Esophagus muscularis mucosa (tissue), 4 donors: ENCODE measurements around the gene GFOD1. TPM values are rescaled to one million over a fixed set of nuclear protein-coding genes. Genes with fewer than 3 reads are reported as not detected.

Source experiments
- DNase-seq: peaks from one replicate; pipeline ENCODE4 v3.0.0-alpha.2; 2017; ENCODE audit errors: extremely low spot score
- H3K27ac ChIP-seq, 4 donors: fragments of 200-600 bp; sonication (generic); replicated peaks in 1 of 4; 1 replicate in 3 of 4; 2 replicates in 1 of 4; pipeline ENCODE4 v1.5.1; 2016 to 2019; ENCODE audit warnings: mild to moderate bottlenecking in 1 of 4
- H3K27me3 ChIP-seq, 4 donors: fragments of 200-600 bp; sonication (generic); one replicate each; pipeline versions ENCODE4 v1.5.1 to v1.6.0; 2016 to 2019
- H3K36me3 ChIP-seq, 4 donors: fragments of 200-600 bp; sonication (generic); one replicate each; pipeline ENCODE4 v1.5.1; 2016 to 2019
- H3K4me1 ChIP-seq, 4 donors: fragments of 200-600 bp; sonication (generic); one replicate each; pipeline ENCODE4 v1.5.1; 2016 to 2019
- H3K4me3 ChIP-seq, 4 donors: fragments of 200-600 bp; sonication (generic); 1 replicate in 2 of 4; 2 replicates in 2 of 4; pipeline ENCODE4 v1.5.1; 2016 to 2019; ENCODE audit warnings: mild to moderate bottlenecking in 4 of 4, moderate library complexity in 1 of 4
- H3K9me3 ChIP-seq, 4 donors: fragments of 200-600 bp; sonication (generic); 1 replicate in 3 of 4; 2 replicates in 1 of 4; pipeline ENCODE4 v1.5.1; 2016 to 2019
- EP300 ChIP-seq: sonication (generic); formaldehyde crosslinking; IDR thresholded peaks from one replicate; pipeline ENCODE4 v1.6.1; 2017; ENCODE audit warnings: antibody characterized with exemption
- POLR2A ChIP-seq: fragments of 450-650 bp; IDR thresholded peaks from one replicate; pipeline ENCODE4 v1.6.1; 2017; ENCODE audit warnings: antibody characterized with exemption, moderate library complexity, mild to moderate bottlenecking, low read depth
- POLR2AphosphoS5 ChIP-seq, 2 donors: sonication (generic); formaldehyde crosslinking; IDR thresholded peaks; one replicate each; pipeline ENCODE4 v1.6.1; 2017; ENCODE audit warnings: antibody characterized with exemption in 2 of 2
- WGBS: methylation state at CpG from one replicate; pipeline ENCODE4 v1.1.5; 2018; 5-methylcytosine and 5-hydroxymethylcytosine counted together
- intact Hi-C: fragments of 100-400 bp; cut with DNase I; formaldehyde crosslinking; loops from one replicate; pipeline ENCODE4 v1.15.1; 2023
- total RNA-seq, 4 donors: library from RNA; depleted of rRNA; stranded (reverse); fragments of >200 nt; gene quantifications; one replicate each; pipeline versions ENCODE4 v1.1.0 to v1.2.1, GENCODE V29; 2016
- TF ChIP-seq, protein P1 (sequence below), 3 experiments: fragments of 200-600 bp in 2 of 3; fragments of 450-650 bp in 1 of 3; sonication (generic) in 2 of 3; IDR thresholded peaks; one replicate each; pipeline ENCODE4 v1.5.1; 2017 to 2019; ENCODE audit warnings: antibody characterized with exemption in 3 of 3, mild to moderate bottlenecking in 2 of 3, moderate library complexity in 1 of 3

The GFOD1 gene
- total RNA-seq, 4 donors from 2014 or later, result 21.7 to 34.5 (median 25.8) TPM

DNA sequence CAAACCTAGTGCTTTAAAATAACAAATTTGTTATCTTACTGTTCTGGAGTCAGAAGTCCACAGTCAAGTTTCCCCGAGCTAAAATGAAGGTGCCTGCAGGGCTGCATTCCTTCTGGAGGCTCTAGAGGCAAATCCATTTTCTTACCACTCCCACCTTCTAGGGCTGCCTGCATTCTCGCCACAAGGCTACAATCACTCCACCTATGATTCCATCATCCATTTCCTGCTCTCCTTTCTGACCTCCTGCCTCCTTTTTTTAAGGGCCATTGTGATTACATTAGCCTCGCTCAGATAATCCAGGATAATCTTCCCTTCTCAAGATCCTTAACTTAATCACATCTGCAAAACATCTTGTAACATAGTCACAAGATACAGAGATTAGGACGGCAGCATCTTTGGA lies 44.6 kb upstream of the GFOD1 start:
- TF ChIP-seq, protein P1, sequence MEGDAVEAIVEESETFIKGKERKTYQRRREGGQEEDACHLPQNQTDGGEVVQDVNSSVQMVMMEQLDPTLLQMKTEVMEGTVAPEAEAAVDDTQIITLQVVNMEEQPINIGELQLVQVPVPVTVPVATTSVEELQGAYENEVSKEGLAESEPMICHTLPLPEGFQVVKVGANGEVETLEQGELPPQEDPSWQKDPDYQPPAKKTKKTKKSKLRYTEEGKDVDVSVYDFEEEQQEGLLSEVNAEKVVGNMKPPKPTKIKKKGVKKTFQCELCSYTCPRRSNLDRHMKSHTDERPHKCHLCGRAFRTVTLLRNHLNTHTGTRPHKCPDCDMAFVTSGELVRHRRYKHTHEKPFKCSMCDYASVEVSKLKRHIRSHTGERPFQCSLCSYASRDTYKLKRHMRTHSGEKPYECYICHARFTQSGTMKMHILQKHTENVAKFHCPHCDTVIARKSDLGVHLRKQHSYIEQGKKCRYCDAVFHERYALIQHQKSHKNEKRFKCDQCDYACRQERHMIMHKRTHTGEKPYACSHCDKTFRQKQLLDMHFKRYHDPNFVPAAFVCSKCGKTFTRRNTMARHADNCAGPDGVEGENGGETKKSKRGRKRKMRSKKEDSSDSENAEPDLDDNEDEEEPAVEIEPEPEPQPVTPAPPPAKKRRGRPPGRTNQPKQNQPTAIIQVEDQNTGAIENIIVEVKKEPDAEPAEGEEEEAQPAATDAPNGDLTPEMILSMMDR (IDR thresholded peaks at IDR 0.05), result no peak
- TF ChIP-seq POLR2A (no peak), EP300 (no peak), POLR2AphosphoS5 (IDR thresholded peaks at IDR 0.05) (no peak)
- no peaks in the 10 kb centered on the region for H3K27me3 ChIP-seq
- no peak for DNase-seq
- peaks cover 0 to 32% (median 5%) of the 10 kb centered on the region in 4 donors for H3K4me1 ChIP-seq
- H3K36me3 ChIP-seq, result no peaks in the 10 kb centered on the region
- no peak overlapping the region for H3K27ac ChIP-seq
- no peak overlapping the region for H3K4me3 ChIP-seq
- intact Hi-C loops, result no loop called here
- no peaks in the 10 kb centered on the region for H3K9me3 ChIP-seq
- WGBS, result 79% methylated on average over 4 of the region's 4 CpGs

- Histone ChIP-seq H3K9me3 (no peaks in the 10 kb centered on the region), H3K27me3 (no peaks in the 10 kb centered on the region), H3K27ac (no peak overlapping the region), H3K4me3 (no peak overlapping the region), H3K36me3 (no peaks in the 10 kb centered on the region), H3K4me1 (peaks cover 0 to 39% (median 13%) of the 10 kb centered on the region in 4 donors)
- intact Hi-C loops, result no loop called here
- no peak for DNase-seq
- 90% methylated on average over 7 of the region's 8 CpGs for WGBS
- TF ChIP-seq, protein P1 (IDR thresholded peaks at IDR 0.05), result no peak
- TF ChIP-seq EP300 (no peak), POLR2AphosphoS5 (IDR thresholded peaks at IDR 0.05) (no peak), POLR2A (no peak)
Measured at GRCh38 chr6:13528777-13529343, 41.5 kb upstream of the GFOD1 start.

GRCh38 chr6:13528232-13528631 lies 40.8 kb upstream of the GFOD1 start:
- TF ChIP-seq EP300, result no peak
- TF ChIP-seq, protein P1 (IDR thresholded peaks at IDR 0.05), result peak in 2 of 3 experiments; percentile 16 to 24
- 51% methylated on average over 3 of the region's 3 CpGs for WGBS
- H3K36me3 ChIP-seq, result no peaks in the 10 kb centered on the region
- H3K4me3 ChIP-seq, result no peak overlapping the region
- DNase-seq, result no peak
- intact Hi-C loops, result no loop called here
- H3K9me3 ChIP-seq, result no peaks in the 10 kb centered on the region
- H3K4me1 ChIP-seq, result peaks cover 0 to 44% (median 13%) of the 10 kb centered on the region in 4 donors
- no peak overlapping the region for H3K27ac ChIP-seq
- no peaks in the 10 kb centered on the region for H3K27me3 ChIP-seq

DNA sequence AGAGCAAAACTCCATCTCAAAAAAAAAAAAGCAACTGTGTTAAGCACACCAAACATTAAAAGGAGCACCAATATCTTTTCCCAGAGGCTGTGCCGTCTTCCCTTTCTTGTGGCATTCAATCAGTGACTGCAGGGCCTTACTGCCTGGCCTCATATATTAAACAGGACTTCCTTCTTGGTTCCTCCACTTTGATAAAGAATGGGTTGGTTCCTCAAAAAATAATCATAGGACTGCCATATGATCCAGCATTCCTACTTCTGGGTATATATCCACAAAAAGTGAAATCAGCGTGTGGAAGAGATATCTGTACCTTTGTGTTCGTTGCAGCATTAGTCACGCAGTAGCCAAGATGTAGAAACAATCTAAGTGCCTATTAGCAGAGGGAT lies 40.3 kb upstream of the GFOD1 start:
- peaks cover 0 to 48% (median 13%) of the 10 kb centered on the region in 4 donors for H3K4me1 ChIP-seq
- TF ChIP-seq EP300 (no peak), POLR2A (no peak), POLR2AphosphoS5 (IDR thresholded peaks at IDR 0.05) (no peak)
- TF ChIP-seq, protein P1 (IDR thresholded peaks at IDR 0.05), result no peak
- no peak for DNase-seq
- no peaks in the 10 kb centered on the region for H3K36me3 ChIP-seq
- peak overlapping the region in 3 of 4 donors; percentile 47 to 63 (median 51) for H3K27ac ChIP-seq
- no peaks in the 10 kb centered on the region for H3K9me3 ChIP-seq
- H3K27me3 ChIP-seq, result no peaks in the 10 kb centered on the region
- no peak overlapping the region for H3K4me3 ChIP-seq
- 88% methylated on average over 4 of the region's 4 CpGs for WGBS
- intact Hi-C loops, result no loop called here
